ENCODE data around the gene GREB1.

DNA sequence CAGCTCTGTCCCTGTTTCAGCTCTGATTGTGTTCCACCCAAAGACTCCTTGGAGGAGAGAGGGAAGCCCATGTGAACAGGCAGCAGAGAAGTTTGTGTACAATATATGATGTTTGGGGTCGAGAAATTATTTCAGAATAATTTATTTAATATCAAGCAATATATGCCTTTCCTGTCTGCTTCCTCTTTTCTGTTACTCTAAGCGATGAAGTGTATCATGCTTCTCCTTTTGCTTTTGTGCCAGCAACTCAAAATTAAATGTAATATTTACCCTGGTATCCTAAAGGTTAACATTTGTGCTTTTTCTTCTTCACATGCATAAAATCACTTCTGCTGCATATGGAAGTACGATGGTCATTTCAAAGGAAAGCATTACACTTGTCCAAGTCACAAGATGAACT is 138.6 kb downstream of the GREB1 start:
- TF ChIP-seq, protein P1, sequence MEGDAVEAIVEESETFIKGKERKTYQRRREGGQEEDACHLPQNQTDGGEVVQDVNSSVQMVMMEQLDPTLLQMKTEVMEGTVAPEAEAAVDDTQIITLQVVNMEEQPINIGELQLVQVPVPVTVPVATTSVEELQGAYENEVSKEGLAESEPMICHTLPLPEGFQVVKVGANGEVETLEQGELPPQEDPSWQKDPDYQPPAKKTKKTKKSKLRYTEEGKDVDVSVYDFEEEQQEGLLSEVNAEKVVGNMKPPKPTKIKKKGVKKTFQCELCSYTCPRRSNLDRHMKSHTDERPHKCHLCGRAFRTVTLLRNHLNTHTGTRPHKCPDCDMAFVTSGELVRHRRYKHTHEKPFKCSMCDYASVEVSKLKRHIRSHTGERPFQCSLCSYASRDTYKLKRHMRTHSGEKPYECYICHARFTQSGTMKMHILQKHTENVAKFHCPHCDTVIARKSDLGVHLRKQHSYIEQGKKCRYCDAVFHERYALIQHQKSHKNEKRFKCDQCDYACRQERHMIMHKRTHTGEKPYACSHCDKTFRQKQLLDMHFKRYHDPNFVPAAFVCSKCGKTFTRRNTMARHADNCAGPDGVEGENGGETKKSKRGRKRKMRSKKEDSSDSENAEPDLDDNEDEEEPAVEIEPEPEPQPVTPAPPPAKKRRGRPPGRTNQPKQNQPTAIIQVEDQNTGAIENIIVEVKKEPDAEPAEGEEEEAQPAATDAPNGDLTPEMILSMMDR (tag by site-specific recombination; IDR thresholded peaks at IDR 0.05) = no peak
- TF ChIP-seq SETDB1 (IDR thresholded peaks at IDR 0.05; ENCODE audit: insufficient read length, low read length) (no peak), ZBTB20 (tag by site-specific recombination; IDR thresholded peaks at IDR 0.05) (no peak), EGR2 (tag by site-specific recombination; IDR thresholded peaks at IDR 0.05; ENCODE audit: low read depth) (no peak), ZBTB17 (tag by site-specific recombination; IDR thresholded peaks at IDR 0.05) (no peak), ZNF221 (tag by site-specific recombination; IDR thresholded peaks at IDR 0.05; ENCODE audit: borderline replicate concordance) (no peak)
- TF ChIP-seq, protein P2, sequence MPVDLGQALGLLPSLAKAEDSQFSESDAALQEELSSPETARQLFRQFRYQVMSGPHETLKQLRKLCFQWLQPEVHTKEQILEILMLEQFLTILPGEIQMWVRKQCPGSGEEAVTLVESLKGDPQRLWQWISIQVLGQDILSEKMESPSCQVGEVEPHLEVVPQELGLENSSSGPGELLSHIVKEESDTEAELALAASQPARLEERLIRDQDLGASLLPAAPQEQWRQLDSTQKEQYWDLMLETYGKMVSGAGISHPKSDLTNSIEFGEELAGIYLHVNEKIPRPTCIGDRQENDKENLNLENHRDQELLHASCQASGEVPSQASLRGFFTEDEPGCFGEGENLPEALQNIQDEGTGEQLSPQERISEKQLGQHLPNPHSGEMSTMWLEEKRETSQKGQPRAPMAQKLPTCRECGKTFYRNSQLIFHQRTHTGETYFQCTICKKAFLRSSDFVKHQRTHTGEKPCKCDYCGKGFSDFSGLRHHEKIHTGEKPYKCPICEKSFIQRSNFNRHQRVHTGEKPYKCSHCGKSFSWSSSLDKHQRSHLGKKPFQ (tag by site-specific recombination; IDR thresholded peaks at IDR 0.05) = no peak
- TF ChIP-seq, protein P3, sequence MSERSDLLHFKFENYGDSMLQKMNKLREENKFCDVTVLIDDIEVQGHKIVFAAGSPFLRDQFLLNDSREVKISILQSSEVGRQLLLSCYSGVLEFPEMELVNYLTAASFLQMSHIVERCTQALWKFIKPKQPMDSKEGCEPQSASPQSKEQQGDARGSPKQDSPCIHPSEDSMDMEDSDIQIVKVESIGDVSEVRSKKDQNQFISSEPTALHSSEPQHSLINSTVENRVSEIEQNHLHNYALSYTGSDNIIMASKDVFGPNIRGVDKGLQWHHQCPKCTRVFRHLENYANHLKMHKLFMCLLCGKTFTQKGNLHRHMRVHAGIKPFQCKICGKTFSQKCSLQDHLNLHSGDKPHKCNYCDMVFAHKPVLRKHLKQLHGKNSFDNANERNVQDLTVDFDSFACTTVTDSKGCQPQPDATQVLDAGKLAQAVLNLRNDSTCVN (tag by site-specific recombination; optimal IDR thresholded peaks at IDR 0.05) = no peak
